ENCODE data around the gene TTBK1.

DNA sequence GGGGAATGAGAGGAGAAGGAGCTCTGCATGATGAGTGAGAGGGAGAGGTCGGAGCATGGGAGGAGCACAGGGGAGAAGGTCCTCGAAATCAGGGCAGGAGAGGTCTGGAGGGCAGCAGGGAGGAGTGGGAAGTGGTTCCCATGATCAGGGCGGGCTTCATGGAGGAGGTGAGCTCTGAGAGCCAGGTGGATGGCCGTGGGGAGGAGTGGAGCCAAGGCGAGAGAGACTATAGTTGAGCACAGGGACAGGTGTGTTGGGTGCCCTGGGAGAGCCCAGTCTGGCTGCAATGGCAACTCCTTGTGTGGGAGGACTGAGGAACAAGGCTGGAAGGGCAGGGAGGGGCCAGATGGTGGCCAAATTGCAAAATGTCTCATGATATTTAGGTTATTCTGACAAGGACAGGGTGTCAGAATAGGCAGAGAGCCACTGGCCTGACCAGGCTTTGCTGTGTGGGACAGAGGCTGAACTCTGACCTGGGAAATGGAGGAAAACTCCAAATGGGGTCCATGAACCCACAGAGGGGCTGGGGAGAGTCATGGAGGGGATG is 21.4 kb downstream of the TTBK1 start:
- TF ChIP-seq CTCF (IDR thresholded peaks at IDR 0.05) (no peak), POLR2AphosphoS5 (IDR thresholded peaks at IDR 0.05) (no peak), POLR2A (IDR thresholded peaks at IDR 0.05) (no peak), EP300 (IDR thresholded peaks at IDR 0.05) (no peak)
